ENCODE measurements around the gene NARS2.
"Not testable (repeated sequence)": the region's sequence is repeated elsewhere in the genome, so short reads cannot be mapped to it uniquely, and the experiment has no call there.

NARS2 gene

GRCh38 chr11:78547931-78548705 lies 26.5 kb downstream of the NARS2 start:
- DNase-seq (ENCODE audit: low read depth in 2 of 3, low spot score in 1 of 3), result no peak

GRCh38 chr11:78542007-78542406 lies 32.7 kb downstream of the NARS2 start:
- DNase-seq (ENCODE audit: low read depth in 2 of 3, low spot score in 1 of 3), result no peak

GRCh38 chr11:78541537-78541936 lies 33.1 kb downstream of the NARS2 start:
- DNase-seq (ENCODE audit: low read depth in 2 of 3, low spot score in 1 of 3), result no peak

- no peak for DNase-seq (ENCODE audit: low read depth in 2 of 3, low spot score in 1 of 3)
Observed at GRCh38 chr11:78540256-78540655, 34.4 kb downstream of the NARS2 start.

- no peak for DNase-seq (ENCODE audit: low read depth in 2 of 3, low spot score in 1 of 3)
Observed at GRCh38 chr11:78539506-78539905, 35.2 kb downstream of the NARS2 start.

- no peak for DNase-seq (ENCODE audit: low read depth in 2 of 3, low spot score in 1 of 3)
Observed at GRCh38 chr11:78536933-78537332, 37.7 kb downstream of the NARS2 start.

GRCh38 chr11:78535920-78536319 lies 38.7 kb downstream of the NARS2 start:
- no peak for DNase-seq (ENCODE audit: low read depth in 2 of 3, low spot score in 1 of 3)

- no peak for DNase-seq (ENCODE audit: low read depth in 2 of 3, low spot score in 1 of 3)
Observed at GRCh38 chr11:78535027-78535426, 39.6 kb downstream of the NARS2 start.

GRCh38 chr11:78533399-78533798 lies 41.3 kb downstream of the NARS2 start:
- no peak for DNase-seq (ENCODE audit: low read depth in 2 of 3, low spot score in 1 of 3)

- no peak for DNase-seq (ENCODE audit: low read depth in 2 of 3, low spot score in 1 of 3)
Observed at GRCh38 chr11:78532991-78533390, 41.7 kb downstream of the NARS2 start.

- DNase-seq (ENCODE audit: low read depth in 2 of 3, low spot score in 1 of 3), result no peak
Observed at GRCh38 chr11:78526497-78527146, 48.0 kb downstream of the NARS2 start.

- no peak for DNase-seq (ENCODE audit: low read depth in 2 of 3, low spot score in 1 of 3)
Observed at GRCh38 chr11:78525720-78526119, 48.9 kb downstream of the NARS2 start.

GRCh38 chr11:78520230-78520629 lies 54.4 kb downstream of the NARS2 start:
- no peak for DNase-seq (ENCODE audit: low read depth in 2 of 3, low spot score in 1 of 3)

- no peak for DNase-seq (ENCODE audit: low read depth in 2 of 3, low spot score in 1 of 3)
Observed at GRCh38 chr11:78516281-78516680, 58.4 kb downstream of the NARS2 start.

GRCh38 chr11:78514922-78515502 lies 59.7 kb downstream of the NARS2 start:
- DNase-seq (ENCODE audit: low read depth in 2 of 3, low spot score in 1 of 3), result no peak

GRCh38 chr11:78513085-78513484 lies 61.6 kb downstream of the NARS2 start:
- DNase-seq (ENCODE audit: low read depth in 2 of 3, low spot score in 1 of 3), result not testable (repeated sequence)

GRCh38 chr11:78510597-78510996 lies 64.1 kb downstream of the NARS2 start:
- DNase-seq (ENCODE audit: low read depth in 2 of 3, low spot score in 1 of 3), result no peak

GRCh38 chr11:78510025-78510596 lies 64.6 kb downstream of the NARS2 start:
- no peak for DNase-seq (ENCODE audit: low read depth in 2 of 3, low spot score in 1 of 3)

GRCh38 chr11:78504708-78505107 lies 70.0 kb downstream of the NARS2 start:
- no peak for DNase-seq (ENCODE audit: low read depth in 2 of 3, low spot score in 1 of 3)

GRCh38 chr11:78504181-78504580 lies 70.5 kb downstream of the NARS2 start:
- no peak for DNase-seq (ENCODE audit: low read depth in 2 of 3, low spot score in 1 of 3)

- DNase-seq (ENCODE audit: low read depth in 2 of 3, low spot score in 1 of 3), result no peak
Observed at GRCh38 chr11:78499971-78500370, 74.7 kb downstream of the NARS2 start.

GRCh38 chr11:78497293-78497692 lies 77.4 kb downstream of the NARS2 start:
- no peak for DNase-seq (ENCODE audit: low read depth in 2 of 3, low spot score in 1 of 3)

All from stimulated activated CD4-positive, alpha-beta T cell treated with anti-CD3 and anti-CD28 coated beads, Interleukin-12 subunit alpha, Interleukin-12 subunit beta, amount 100 ng/mL, for 48 hours (primary cell).